Neuronal stem cell (in vitro differentiated cells): ENCODE data around the gene H2BK1.

Experiments
- DNase-seq: peaks from one replicate; pipeline ENCODE4 v3.0.0-alpha.2; 2013; ENCODE audit warnings: low spot score
- H2AFZ ChIP-seq: one replicate; pipeline ENCODE4 v1.6.1; 2013; ENCODE audit warnings: mild to moderate bottlenecking, low read length, inconsistent platforms
- H2AK5ac ChIP-seq: 2 replicates; pipeline ENCODE4 v1.6.1; 2013; ENCODE audit warnings: low read depth, mild to moderate bottlenecking, inconsistent platforms, low read length, moderate library complexity, mixed read lengths
- H2BK120ac ChIP-seq: 2 replicates; pipeline ENCODE4 v1.6.1; 2013; ENCODE audit warnings: low read depth, mild to moderate bottlenecking, inconsistent platforms, low read length, moderate library complexity, mixed read lengths
- H2BK12ac ChIP-seq: one replicate; pipeline ENCODE4 v1.6.1; 2013; ENCODE audit warnings: low read length, inconsistent platforms
- H2BK15ac ChIP-seq: 2 replicates; pipeline ENCODE4 v1.6.1; 2013; ENCODE audit warnings: mild to moderate bottlenecking, low read length, inconsistent platforms, mixed read lengths
- H2BK5ac ChIP-seq: one replicate; pipeline ENCODE4 v1.6.1; 2013; ENCODE audit warnings: inconsistent platforms, mild to moderate bottlenecking, low read length, moderate library complexity
- H3K14ac ChIP-seq: one replicate; pipeline ENCODE4 v1.6.1; 2013; ENCODE audit warnings: low read length, inconsistent platforms
- H3K18ac ChIP-seq: 2 replicates; pipeline ENCODE4 v1.6.1; 2013; ENCODE audit warnings: low read length, inconsistent platforms
- H3K23ac ChIP-seq: 2 replicates; pipeline ENCODE4 v1.6.1; 2013; ENCODE audit warnings: low read depth, mild to moderate bottlenecking, mixed read lengths, low read length, inconsistent platforms; ENCODE audit not compliant: poor library complexity
- H3K27ac ChIP-seq: replicated peaks from 3 replicates; pipeline ENCODE4 v1.5.1; 2013; ENCODE audit warnings: low read length, inconsistent platforms
- H3K27me3 ChIP-seq, 3 experiments: 2 replicates each; pipeline ENCODE4 v1.6.1; 2013; ENCODE audit warnings: low read length in 3 of 3, mild to moderate bottlenecking in 2 of 3, inconsistent platforms in 1 of 3, low read depth in 1 of 3, mixed read lengths in 1 of 3, moderate library complexity in 1 of 3; ENCODE audit not compliant: control insufficient read depth in 3 of 3, insufficient read depth in 3 of 3
- H3K36me3 ChIP-seq, 2 donors: replicated peaks in 1 of 2; 2 replicates each; pipeline ENCODE4 v1.6.1; 2013; ENCODE audit warnings: low read length in 2 of 2; ENCODE audit not compliant: control insufficient read depth in 2 of 2, insufficient read depth in 2 of 2
- H3K4ac ChIP-seq: 2 replicates; pipeline ENCODE4 v1.6.1; 2013; ENCODE audit warnings: inconsistent platforms, mild to moderate bottlenecking, low read length, moderate library complexity
- H3K4me1 ChIP-seq, 2 donors: 1 replicate in 1 of 2; 2 replicates in 1 of 2; pipeline ENCODE4 v1.6.1; 2013; ENCODE audit warnings: low read length in 2 of 2, low read depth in 1 of 2; ENCODE audit not compliant: control insufficient read depth in 2 of 2, insufficient read depth in 1 of 2
- H3K4me2 ChIP-seq: one replicate; pipeline ENCODE4 v1.6.1; 2013; ENCODE audit warnings: mild to moderate bottlenecking, low read length, inconsistent platforms; ENCODE audit not compliant: insufficient read depth, poor library complexity, severe bottlenecking
- H3K4me3 ChIP-seq, 2 donors: 2 replicates each; pipeline ENCODE4 v1.5.1; 2013; ENCODE audit warnings: low read length in 2 of 2, mild to moderate bottlenecking in 2 of 2, inconsistent platforms in 1 of 2, moderate library complexity in 1 of 2
- H3K79me1 ChIP-seq: one replicate; pipeline ENCODE4 v1.6.1; 2013; ENCODE audit warnings: low read depth, mild to moderate bottlenecking, inconsistent platforms, low read length, moderate library complexity
- H3K9ac ChIP-seq: one replicate; pipeline ENCODE4 v1.6.1; 2013; ENCODE audit warnings: mild to moderate bottlenecking, low read depth, low read length, inconsistent platforms; ENCODE audit not compliant: poor library complexity
- H3K9me3 ChIP-seq, 2 donors: replicated peaks in 1 of 2; 2 replicates each; pipeline versions ENCODE3 to v1.6.1; 2013; ENCODE audit warnings: low read length in 2 of 2, mild to moderate bottlenecking in 2 of 2, inconsistent platforms in 1 of 2, low read depth in 1 of 2, mixed read lengths in 1 of 2, moderate library complexity in 1 of 2; ENCODE audit not compliant: control insufficient read depth in 2 of 2, insufficient read depth in 1 of 2
- H4K8ac ChIP-seq: one replicate; pipeline ENCODE4 v1.6.1; 2013; ENCODE audit warnings: low read depth, mild to moderate bottlenecking, inconsistent platforms, low read length, moderate library complexity
- H4K91ac ChIP-seq: one replicate; pipeline ENCODE4 v1.6.1; 2013; ENCODE audit warnings: low read length, low read depth, mild to moderate bottlenecking, inconsistent platforms; ENCODE audit not compliant: poor library complexity
- WGBS, 2 donors: extraction: QIAGEN DNeasy Blood & Tissue Kit; methylation state at CpG; one replicate each; pipeline ENCODE4 v1.1.7; 2013; ENCODE audit warnings: missing lambda C conversion rate in 2 of 2, mixed read lengths in 1 of 2; ENCODE audit not compliant: insufficient read length in 2 of 2, insufficient replicate concordance in 1 of 2; ENCODE audit errors: extremely low coverage in 2 of 2; 5-methylcytosine and 5-hydroxymethylcytosine counted together

H2BK1 gene

DNA sequence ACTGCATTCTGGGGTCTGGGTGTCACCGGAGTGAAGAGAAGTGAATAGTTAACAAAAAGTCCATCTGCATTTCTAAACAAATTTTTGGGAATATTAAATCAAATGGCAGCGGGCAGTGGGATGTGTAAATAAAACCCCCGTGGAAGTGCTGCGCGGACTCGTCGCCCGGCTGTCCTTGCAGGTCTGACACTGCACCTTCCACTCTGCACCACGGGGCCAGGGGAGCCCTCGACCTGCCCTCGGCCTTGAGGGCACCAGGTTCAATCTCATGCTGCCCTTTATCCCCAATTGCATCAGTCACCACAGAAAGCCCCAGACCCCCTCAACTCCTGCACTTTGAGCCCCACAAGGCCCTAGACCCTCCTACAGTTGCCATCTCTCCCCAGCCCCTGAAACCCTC lies 44.6 kb upstream of the H2BK1 start:
- H3K27me3 ChIP-seq, result peaks cover 0 to 12% (median 9%) of the 10 kb centered on the region in 3 experiments
- DNase-seq, result no peak
- no peak overlapping the region for H3K9ac ChIP-seq
- H3K36me3 ChIP-seq, result no peaks in the 10 kb centered on the region
- no peak overlapping the region for H3K4me3 ChIP-seq
- no peak overlapping the region for H3K18ac ChIP-seq
- WGBS, 2 donors, result no CpG with 5 or more reads among the region's 11 CpGs
- H3K14ac ChIP-seq, result no peak overlapping the region
- no peaks in the 10 kb centered on the region for H3K9me3 ChIP-seq
- no peak overlapping the region for H3K4ac ChIP-seq
- H2BK15ac ChIP-seq, result no peak overlapping the region
- H4K91ac ChIP-seq, result no peak overlapping the region
- H2BK120ac ChIP-seq, result no peak overlapping the region
- H3K23ac ChIP-seq, result no peak overlapping the region
- no peak overlapping the region for H2BK12ac ChIP-seq
- no peak overlapping the region for H3K4me2 ChIP-seq
- no peak overlapping the region for H2AFZ ChIP-seq
- H3K79me1 ChIP-seq, result peaks cover 1% of the 10 kb centered on the region
- H3K4me1 ChIP-seq, result peaks cover 21 to 24% of the 10 kb centered on the region in 2 donors
- no peak overlapping the region for H2BK5ac ChIP-seq
- no peak overlapping the region for H2AK5ac ChIP-seq
- no peak overlapping the region for H4K8ac ChIP-seq
- H3K27ac ChIP-seq, result no peak overlapping the region

DNA sequence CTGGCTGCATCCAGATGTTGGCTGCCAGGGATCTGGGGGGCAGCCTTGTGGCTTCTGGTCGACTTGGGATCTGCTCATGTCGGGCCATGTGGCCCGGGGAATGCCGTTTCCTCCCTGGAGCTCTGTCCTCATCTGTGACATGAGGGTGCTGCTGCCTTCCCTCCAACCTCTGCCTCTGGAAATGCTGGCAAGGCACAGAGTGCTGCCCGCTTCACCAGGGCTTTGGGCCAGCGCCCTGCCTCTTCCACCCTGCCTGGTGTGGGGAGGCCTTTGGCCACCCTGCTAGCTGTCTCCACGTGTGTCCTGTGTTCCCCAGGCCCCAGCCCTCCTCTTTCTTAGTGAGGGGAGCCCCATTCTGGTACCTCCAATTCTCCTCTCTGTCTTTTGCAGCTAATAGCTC lies 44.0 kb upstream of the H2BK1 start:
- Histone ChIP-seq H2BK12ac (no peak overlapping the region), H3K14ac (no peak overlapping the region), H3K9ac (no peak overlapping the region), H3K27ac (no peak overlapping the region), H3K27me3 (peaks cover 0 to 11% (median 9%) of the 10 kb centered on the region in 3 experiments), H3K4me3 (no peak overlapping the region), H3K4me2 (no peak overlapping the region), H3K36me3 (no peaks in the 10 kb centered on the region), H2BK15ac (peak overlapping the region; percentile 84), H3K23ac (peak overlapping the region; percentile 27), H3K18ac (no peak overlapping the region), H4K91ac (no peak overlapping the region), H2BK5ac (no peak overlapping the region), H4K8ac (no peak overlapping the region), H3K9me3 (no peaks in the 10 kb centered on the region), H2BK120ac (no peak overlapping the region), H2AFZ (no peak overlapping the region), H3K79me1 (peaks cover 1% of the 10 kb centered on the region), H3K4me1 (peaks cover 24 to 30% of the 10 kb centered on the region in 2 donors), H2AK5ac (peak overlapping the region; percentile 13), H3K4ac (no peak overlapping the region)
- no CpG with 5 or more reads among the region's 7 CpGs for WGBS, 2 donors
- no peak for DNase-seq

- DNase-seq, result peak; percentile 27
- Histone ChIP-seq H2BK12ac (peak overlapping the region; percentile 46), H3K36me3 (no peaks in the 10 kb centered on the region), H3K4me1 (peaks cover 26 to 31% of the 10 kb centered on the region in 2 donors), H2AFZ (peak overlapping the region; percentile 93), H3K14ac (no peak overlapping the region), H3K4ac (no peak overlapping the region), H4K8ac (no peak overlapping the region), H3K4me2 (peak overlapping the region; percentile 91), H2BK15ac (peak overlapping the region; percentile 84), H3K18ac (peak overlapping the region; percentile 90), H2BK120ac (peak overlapping the region; percentile 29), H4K91ac (no peak overlapping the region), H3K27me3 (peaks cover 0 to 11% (median 9%) of the 10 kb centered on the region in 3 experiments), H3K23ac (peak overlapping the region; percentile 59), H3K4me3 (peak overlapping the region in 1 of 2 donors; percentile 87), H3K27ac (no peak overlapping the region), H2BK5ac (no peak overlapping the region), H3K9ac (peak overlapping the region; percentile 73), H3K9me3 (no peaks in the 10 kb centered on the region), H2AK5ac (peak overlapping the region; percentile 91), H3K79me1 (peaks cover 1% of the 10 kb centered on the region)
- WGBS, 2 donors, result no CpG with 5 or more reads among the region's 17 CpGs
These were observed 42.8 kb upstream of the H2BK1 start for GRCh38 chr7:151252961-151253711.

DNA sequence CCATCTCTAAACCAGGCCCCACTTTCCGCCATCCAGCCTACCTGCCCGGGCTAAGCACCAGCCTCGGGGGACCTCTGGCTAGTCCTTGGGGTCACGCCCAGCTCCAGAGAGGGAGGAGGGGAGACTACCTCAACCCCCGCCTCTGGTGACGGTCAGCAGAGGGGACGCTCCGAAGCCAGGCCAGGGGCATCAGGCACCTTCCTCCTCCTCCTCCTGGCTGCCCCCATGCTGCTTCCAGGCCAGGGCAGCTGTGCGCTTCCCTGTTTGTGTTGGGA lies 42.2 kb upstream of the H2BK1 start:
- peaks cover 29 to 34% of the 10 kb centered on the region in 2 donors for H3K4me1 ChIP-seq
- H4K91ac ChIP-seq, result peak overlapping the region; percentile 95
- H2AFZ ChIP-seq, result peak overlapping the region; percentile 93
- H3K23ac ChIP-seq, result peak overlapping the region; percentile 59
- H3K27me3 ChIP-seq, result peaks cover 0 to 11% (median 11%) of the 10 kb centered on the region in 3 experiments
- H4K8ac ChIP-seq, result peak overlapping the region; percentile 98
- peak overlapping the region; percentile 91 for H2AK5ac ChIP-seq
- WGBS, 2 donors, result no CpG with 5 or more reads among the region's 9 CpGs
- peak overlapping the region; percentile 85 for H3K4ac ChIP-seq
- peak overlapping the region; percentile 81 to 87 for H3K4me3 ChIP-seq
- H3K9me3 ChIP-seq, result no peaks in the 10 kb centered on the region
- H2BK5ac ChIP-seq, result peak overlapping the region; percentile 84
- peak overlapping the region; percentile 59 for H3K27ac ChIP-seq
- H3K9ac ChIP-seq, result peak overlapping the region; percentile 78
- no peaks in the 10 kb centered on the region for H3K36me3 ChIP-seq
- peaks cover 1% of the 10 kb centered on the region for H3K79me1 ChIP-seq
- H3K14ac ChIP-seq, result peak overlapping the region; percentile 77
- peak overlapping the region; percentile 91 for H3K4me2 ChIP-seq
- H2BK12ac ChIP-seq, result peak overlapping the region; percentile 43
- H2BK15ac ChIP-seq, result peak overlapping the region; percentile 94
- no peak overlapping the region for H2BK120ac ChIP-seq
- H3K18ac ChIP-seq, result peak overlapping the region; percentile 96
- DNase-seq, result no peak
